K562 (cell line): Measurements from ENCODE around the gene GATC. TPM values are rescaled to one million over a fixed set of nuclear protein-coding genes. Genes with fewer than 3 reads are reported as not detected.

Source experiments
- BRD4 ChIP-seq: fragments of 200-600 bp; sonication (generic); IDR thresholded peaks from 2 replicates; pipeline ENCODE4 v1.6.1; 2017; ENCODE audit warnings: inconsistent platforms
- ETV6 ChIP-seq, 3 experiments: fragments of 150-350 bp in 1 of 3; sonication (generic) in 1 of 3; formaldehyde crosslinking in 1 of 3; IDR thresholded peaks; 2 replicates each; pipeline versions ENCODE4 v1.6.1 to v1.8.0; 2014 to 2022; ENCODE audit warnings: borderline replicate concordance in 2 of 3, low read depth in 2 of 3, antibody characterized with exemption in 1 of 3, low read length in 1 of 3, mild to moderate bottlenecking in 1 of 3, missing genetic modification reagents in 1 of 3
- FOXP1 ChIP-seq: sonication (generic); formaldehyde crosslinking; IDR thresholded peaks from 2 replicates; pipeline ENCODE4 v1.8.0; 2022; ENCODE audit warnings: mild to moderate bottlenecking, missing genetic modification reagents
- KAT7 ChIP-seq: sonication (generic); formaldehyde crosslinking; IDR thresholded peaks from 2 replicates; pipeline ENCODE4 v1.8.0; 2022; ENCODE audit warnings: missing genetic modification reagents, mild to moderate bottlenecking, borderline replicate concordance
- MTA3 ChIP-seq: fragments of 450-650 bp; formaldehyde crosslinking; IDR thresholded peaks from 2 replicates; pipeline ENCODE4 v1.6.1; 2017; ENCODE audit warnings: mild to moderate bottlenecking, borderline replicate concordance
- NR2C2 ChIP-seq, 2 experiments: fragments of 200-800 bp in 1 of 2; sonication (Bioruptor generic) in 1 of 2; sonication (generic) in 1 of 2; formaldehyde crosslinking in 1 of 2; IDR thresholded peaks; 2 replicates each; pipeline versions ENCODE4 v1.6.1 to v1.8.0; 2016 to 2022; ENCODE audit warnings: mild to moderate bottlenecking in 1 of 2, missing compliant biosample characterization in 1 of 2, missing genetic modification characterization in 1 of 2, missing genetic modification reagents in 1 of 2
- NUFIP1 ChIP-seq: fragments of 450-650 bp; IDR thresholded peaks from 2 replicates; pipeline ENCODE4 v1.6.1; 2018; ENCODE audit not compliant: partially characterized antibody
- PRMT5 ChIP-seq: sonication (generic); formaldehyde crosslinking; IDR thresholded peaks from 2 replicates; pipeline ENCODE4 v1.5.0; 2020; ENCODE audit warnings: missing genetic modification reagents
- TEAD2 ChIP-seq: fragments of 450-650 bp; IDR thresholded peaks from 2 replicates; pipeline ENCODE4 v1.6.1; 2016; ENCODE audit warnings: missing genetic modification characterization, control low read depth, missing compliant biosample characterization
- TOE1 ChIP-seq, 2 experiments: fragments of 450-650 bp in 1 of 2; sonication (generic) in 1 of 2; formaldehyde crosslinking in 1 of 2; IDR thresholded peaks; 2 replicates each; pipeline versions ENCODE4 v1.7.1 to v1.8.0; 2016 to 2022; ENCODE audit warnings: borderline replicate concordance in 2 of 2, mild to moderate bottlenecking in 2 of 2, antibody characterized with exemption in 1 of 2, inconsistent platforms in 1 of 2, low read depth in 1 of 2, missing genetic modification reagents in 1 of 2, moderate library complexity in 1 of 2
- ZBTB7A ChIP-seq: IDR thresholded peaks from 2 replicates; pipeline ENCODE4 v1.6.1; 2011; ENCODE audit warnings: low read depth, mild to moderate bottlenecking, low read length, moderate library complexity, borderline replicate concordance; ENCODE audit not compliant: control insufficient read depth
- ZKSCAN8 ChIP-seq: fragments of 200-800 bp; sonication (Bioruptor generic); IDR thresholded peaks from 2 replicates; pipeline ENCODE4 v1.6.1; 2016; ENCODE audit warnings: missing genetic modification characterization, missing compliant biosample characterization
- polyA plus RNA-seq, 8 experiments: library from polyadenylated mRNA; depleted of rRNA in 4 of 8; stranded (reverse) in 5 of 8; unstranded in 3 of 8; fragments of >200 nt; fragmentation: Nextera tagmentation in 2 of 8; fragmentation: Illumina TruSeq in 1 of 8; extraction: Ambion mirVana in 2 of 8; extraction: Trizol in 1 of 8; gene quantifications; 2 replicates each; pipeline versions ENCODE4 v1.2.1 to v1.2.3, GENCODE V29; 2011 to 2014; ENCODE audit warnings: inconsistent platforms in 1 of 8, missing spikeins in 1 of 8
- total RNA-seq, 7 experiments: library from RNA; depleted of rRNA in 6 of 7; stranded (reverse); fragments of >200 nt in 6 of 7; fragmentation: Illumina TruSeq in 2 of 7; extraction: Trizol in 2 of 7; gene quantifications; 2 replicates each; pipeline versions ENCODE4 v1.2.1 to v1.2.3, GENCODE V29; 2011 to 2021; ENCODE audit warnings: low replicate concordance in 1 of 7
- TF ChIP-seq, protein P1 (sequence below): fragments of 250-450 bp; sonication (Bioruptor Pico); IDR thresholded peaks from 2 replicates; pipeline ENCODE4 v1.5.0; 2021
- TF ChIP-seq, protein P2 (sequence below), 2 experiments: fragments of 450-650 bp; IDR thresholded peaks; 2 replicates each; pipeline ENCODE4 v1.6.1; 2018; ENCODE audit warnings: mild to moderate bottlenecking in 2 of 2, low read depth in 1 of 2; ENCODE audit not compliant: partially characterized antibody in 2 of 2

The GATC gene
- total and polyA plus RNA-seq, 9 of the 15 experiments (the other 6 are each of a cell fraction or from before 2014, with no cell fraction given), result 5.8 to 52.6 (median 28.2) TPM

DNA sequence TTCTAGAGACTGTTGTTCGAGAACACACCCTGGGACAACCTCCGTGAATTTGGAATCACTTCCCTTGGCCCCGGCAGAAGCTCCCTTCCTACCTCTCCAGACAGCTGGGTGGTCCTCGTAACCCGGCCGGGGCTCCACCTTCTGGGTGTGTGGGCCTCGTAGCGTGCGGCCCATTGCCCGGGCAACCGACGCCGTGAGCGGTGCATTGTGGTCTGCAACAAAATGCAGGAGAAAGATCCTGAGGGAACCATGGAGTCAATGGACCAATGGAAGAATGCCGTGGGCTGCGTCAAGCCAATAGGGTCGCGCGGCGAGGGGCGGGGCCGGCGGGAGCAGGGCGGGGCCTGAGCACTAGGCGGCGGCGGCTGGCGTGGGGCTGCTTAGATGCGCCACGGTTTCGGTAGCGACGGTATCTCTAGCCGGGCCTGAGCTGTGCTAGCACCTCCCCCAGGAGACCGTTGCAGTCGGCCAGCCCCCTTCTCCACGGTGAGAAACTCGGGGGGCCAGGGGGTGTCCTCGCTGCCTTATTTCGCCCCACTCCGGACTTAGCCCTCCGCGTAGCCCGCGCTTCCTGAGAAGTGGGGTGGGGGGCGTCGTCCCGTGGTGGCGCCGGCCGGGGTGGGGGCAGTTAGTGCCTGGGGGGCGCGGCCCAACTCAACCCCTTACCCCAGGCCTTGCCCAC is 49.6 kb downstream of the GATC start, which contains the start of gene DYNLL1 (continued):
- TF ChIP-seq TOE1 (IDR thresholded peaks at IDR 0.05; ENCODE audit: borderline replicate concordance), result no peak
- TF ChIP-seq TOE1 (CRISPR knock-in tag; IDR thresholded peaks at IDR 0.05; ENCODE audit: borderline replicate concordance, low read depth), result no peak
- no peak for TF ChIP-seq NR2C2 (CRISPR knock-in tag; IDR thresholded peaks at IDR 0.05)
- TF ChIP-seq NR2C2 (tag; IDR thresholded peaks at IDR 0.05), result no peak; the same call in 1 of the 2 replicates
- TF ChIP-seq ETV6 (IDR thresholded peaks at IDR 0.05; ENCODE audit: borderline replicate concordance in 1 of 2, low read depth in 2 of 2, low read length in 1 of 2), result no peak
- TF ChIP-seq ETV6 (CRISPR knock-in tag; IDR thresholded peaks at IDR 0.05; ENCODE audit: borderline replicate concordance), result no peak
- TF ChIP-seq, protein P1, sequence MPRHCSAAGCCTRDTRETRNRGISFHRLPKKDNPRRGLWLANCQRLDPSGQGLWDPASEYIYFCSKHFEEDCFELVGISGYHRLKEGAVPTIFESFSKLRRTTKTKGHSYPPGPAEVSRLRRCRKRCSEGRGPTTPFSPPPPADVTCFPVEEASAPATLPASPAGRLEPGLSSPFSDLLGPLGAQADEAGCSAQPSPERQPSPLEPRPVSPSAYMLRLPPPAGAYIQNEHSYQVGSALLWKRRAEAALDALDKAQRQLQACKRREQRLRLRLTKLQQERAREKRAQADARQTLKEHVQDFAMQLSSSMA (CRISPR knock-in tag), result no peak
- TF ChIP-seq ZKSCAN8 (CRISPR knock-in tag), result no peak
- TF ChIP-seq PRMT5 (CRISPR knock-in tag), result no peak
- TF ChIP-seq TEAD2 (tag), result no peak
- TF ChIP-seq NUFIP1, result no peak
- TF ChIP-seq KAT7, result no peak
- TF ChIP-seq BRD4, result peak; percentile 61; the same call in 1 of the 2 replicates
- TF ChIP-seq FOXP1 (CRISPR knock-in tag), result peak; percentile 39; the same call in 1 of the 2 replicates
- TF ChIP-seq ZBTB7A, result peak; percentile 75; the same call in 1 of the 2 replicates
- TF ChIP-seq, protein P2, sequence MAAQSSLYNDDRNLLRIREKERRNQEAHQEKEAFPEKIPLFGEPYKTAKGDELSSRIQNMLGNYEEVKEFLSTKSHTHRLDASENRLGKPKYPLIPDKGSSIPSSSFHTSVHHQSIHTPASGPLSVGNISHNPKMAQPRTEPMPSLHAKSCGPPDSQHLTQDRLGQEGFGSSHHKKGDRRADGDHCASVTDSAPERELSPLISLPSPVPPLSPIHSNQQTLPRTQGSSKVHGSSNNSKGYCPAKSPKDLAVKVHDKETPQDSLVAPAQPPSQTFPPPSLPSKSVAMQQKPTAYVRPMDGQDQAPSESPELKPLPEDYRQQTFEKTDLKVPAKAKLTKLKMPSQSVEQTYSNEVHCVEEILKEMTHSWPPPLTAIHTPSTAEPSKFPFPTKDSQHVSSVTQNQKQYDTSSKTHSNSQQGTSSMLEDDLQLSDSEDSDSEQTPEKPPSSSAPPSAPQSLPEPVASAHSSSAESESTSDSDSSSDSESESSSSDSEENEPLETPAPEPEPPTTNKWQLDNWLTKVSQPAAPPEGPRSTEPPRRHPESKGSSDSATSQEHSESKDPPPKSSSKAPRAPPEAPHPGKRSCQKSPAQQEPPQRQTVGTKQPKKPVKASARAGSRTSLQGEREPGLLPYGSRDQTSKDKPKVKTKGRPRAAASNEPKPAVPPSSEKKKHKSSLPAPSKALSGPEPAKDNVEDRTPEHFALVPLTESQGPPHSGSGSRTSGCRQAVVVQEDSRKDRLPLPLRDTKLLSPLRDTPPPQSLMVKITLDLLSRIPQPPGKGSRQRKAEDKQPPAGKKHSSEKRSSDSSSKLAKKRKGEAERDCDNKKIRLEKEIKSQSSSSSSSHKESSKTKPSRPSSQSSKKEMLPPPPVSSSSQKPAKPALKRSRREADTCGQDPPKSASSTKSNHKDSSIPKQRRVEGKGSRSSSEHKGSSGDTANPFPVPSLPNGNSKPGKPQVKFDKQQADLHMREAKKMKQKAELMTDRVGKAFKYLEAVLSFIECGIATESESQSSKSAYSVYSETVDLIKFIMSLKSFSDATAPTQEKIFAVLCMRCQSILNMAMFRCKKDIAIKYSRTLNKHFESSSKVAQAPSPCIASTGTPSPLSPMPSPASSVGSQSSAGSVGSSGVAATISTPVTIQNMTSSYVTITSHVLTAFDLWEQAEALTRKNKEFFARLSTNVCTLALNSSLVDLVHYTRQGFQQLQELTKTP (IDR thresholded peaks at IDR 0.05; ENCODE audit: low read depth in 1 of 2, partially characterized antibody in 2 of 2), result no peak
- TF ChIP-seq MTA3, result peak; percentile 100
- TF ChIP-seq, all 486 proteins: peak for 100
